HG03520 (cell line): ENCODE measurements around the gene STRADA.
A peak's percentile ranks its signal among the peaks of the same experiment; 100 is the strongest.

ENCODE experiments used
- ATAC-seq: cut with Tn5 transposase; IDR thresholded peaks from one replicate; pipeline ENCODE4 v1.9.1; 2021; ENCODE audit warnings: mild to moderate bottlenecking, moderate library complexity; ENCODE audit not compliant: unreplicated experiment

STRADA gene

DNA sequence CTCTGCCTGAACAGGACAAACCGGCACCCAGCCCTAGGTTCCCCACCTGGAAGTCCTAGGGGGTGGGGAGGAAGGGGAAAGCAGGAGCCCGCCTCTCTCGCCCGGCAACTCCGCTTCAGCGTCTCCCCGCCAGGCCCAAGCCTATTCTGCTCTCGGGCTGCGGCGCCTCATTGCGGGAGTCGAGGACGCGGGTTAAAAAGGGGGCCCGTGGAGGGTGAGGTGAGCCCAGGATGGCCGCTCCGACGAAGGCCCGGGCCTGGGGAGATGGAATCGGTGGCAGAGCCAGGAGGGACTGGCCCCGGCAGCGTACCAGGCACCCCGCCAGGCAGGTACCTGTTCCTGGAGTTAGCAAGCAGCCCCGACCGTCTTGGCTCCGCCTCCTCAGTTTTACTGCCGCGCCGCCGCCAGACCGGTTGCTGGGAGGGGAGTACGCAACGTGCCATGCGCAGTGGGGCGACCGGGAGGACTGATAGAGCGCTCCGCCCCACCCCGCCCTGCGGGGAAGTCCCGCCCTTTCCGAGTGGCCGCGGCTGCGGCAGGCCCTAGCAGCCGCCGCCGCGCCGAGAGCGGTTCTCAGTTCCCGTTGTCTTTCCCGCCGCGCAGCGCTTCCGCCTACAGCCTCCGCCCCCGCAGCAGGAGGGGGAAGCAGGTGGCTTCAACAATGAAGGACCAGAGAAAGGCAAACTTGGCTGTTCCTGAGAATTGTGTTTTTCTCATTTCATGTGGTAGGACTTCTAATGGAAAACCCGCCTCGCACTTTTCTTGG lies at the start of gene STRADA:
Gene STRADA (minus strand): TSS at position 392 of the 766 bp plus-strand sequence. CDS start 13,430 bp downstream, outside the sequence.
- ATAC-seq: peak; percentile 85

DNA sequence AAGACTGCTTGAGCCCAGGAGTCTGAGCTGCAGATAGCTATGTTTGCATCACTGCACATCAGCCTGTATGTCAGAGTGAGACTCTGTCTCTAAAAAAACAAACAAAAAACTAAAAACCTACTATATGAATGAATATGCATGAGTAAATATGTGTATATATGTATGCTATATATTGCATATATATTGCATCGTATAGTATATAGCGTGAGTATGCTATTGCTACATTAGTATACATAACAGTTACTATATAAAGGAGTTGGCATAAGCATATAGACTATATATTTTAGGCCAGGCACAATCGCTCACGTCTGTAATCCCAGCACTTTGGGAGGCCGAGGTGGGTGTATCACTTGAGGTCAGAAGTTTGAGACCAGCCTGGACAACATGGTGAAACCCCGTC lies 48.5 kb upstream of the STRADA start:
- ATAC-seq: no peak

- ATAC-seq: no peak
These were observed 45.5 kb upstream of the STRADA start for GRCh38 chr17:63786971-63787711.

- no peak for ATAC-seq
These were observed 44.5 kb upstream of the STRADA start for GRCh38 chr17:63786117-63786516.

DNA sequence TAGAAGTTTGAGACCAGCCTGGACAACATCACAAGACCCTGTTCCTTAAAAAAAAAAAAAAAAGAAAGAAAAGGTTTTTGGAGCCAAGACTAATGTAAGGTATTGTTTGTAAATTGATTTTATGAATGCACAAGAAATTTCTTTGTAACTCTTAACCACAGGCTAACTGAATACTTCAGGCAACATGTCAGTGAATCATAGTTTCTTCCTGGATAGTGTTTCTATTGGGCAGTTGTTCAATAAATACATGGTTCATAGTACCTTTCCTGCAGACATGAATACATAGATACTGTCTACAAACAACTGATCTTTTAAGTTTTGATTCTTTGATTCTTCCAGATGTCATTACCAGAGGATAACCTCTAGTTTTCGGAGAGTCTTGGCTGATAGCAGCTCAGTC lies 44.0 kb upstream of the STRADA start:
- no peak for ATAC-seq

- ATAC-seq: no peak
These were observed 41.9 kb upstream of the STRADA start for GRCh38 chr17:63783522-63783921.

- no peak for ATAC-seq
These were observed 39.3 kb upstream of the STRADA start for GRCh38 chr17:63780928-63781327.

GRCh38 chr17:63780507-63780906 lies 38.9 kb upstream of the STRADA start:
- no peak for ATAC-seq

GRCh38 chr17:63775420-63775819 lies 33.8 kb upstream of the STRADA start:
- no peak for ATAC-seq

DNA sequence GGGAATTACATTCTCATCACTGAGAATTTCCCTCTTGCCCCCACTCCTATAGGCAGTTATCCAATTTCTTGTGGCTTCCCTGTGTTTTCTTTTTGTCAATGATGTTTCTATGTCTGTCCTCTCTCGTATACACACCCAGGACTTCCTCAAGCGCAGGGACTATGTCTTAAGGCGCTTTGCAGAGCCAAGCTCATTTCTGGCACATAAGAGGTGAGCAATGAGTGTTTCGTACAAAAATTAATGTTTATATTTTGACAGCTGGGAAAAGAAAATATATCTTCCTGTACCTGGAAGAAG lies 33.3 kb upstream of the STRADA start:
- ATAC-seq: no peak

- ATAC-seq: no peak
These were observed 32.8 kb upstream of the STRADA start, which contains the start of gene DDX42 for GRCh38 chr17:63774141-63774968. DDX42 (plus strand) TSS chr17:63774170; CDS start chr17:63787050, 12,880 bp downstream.

DNA sequence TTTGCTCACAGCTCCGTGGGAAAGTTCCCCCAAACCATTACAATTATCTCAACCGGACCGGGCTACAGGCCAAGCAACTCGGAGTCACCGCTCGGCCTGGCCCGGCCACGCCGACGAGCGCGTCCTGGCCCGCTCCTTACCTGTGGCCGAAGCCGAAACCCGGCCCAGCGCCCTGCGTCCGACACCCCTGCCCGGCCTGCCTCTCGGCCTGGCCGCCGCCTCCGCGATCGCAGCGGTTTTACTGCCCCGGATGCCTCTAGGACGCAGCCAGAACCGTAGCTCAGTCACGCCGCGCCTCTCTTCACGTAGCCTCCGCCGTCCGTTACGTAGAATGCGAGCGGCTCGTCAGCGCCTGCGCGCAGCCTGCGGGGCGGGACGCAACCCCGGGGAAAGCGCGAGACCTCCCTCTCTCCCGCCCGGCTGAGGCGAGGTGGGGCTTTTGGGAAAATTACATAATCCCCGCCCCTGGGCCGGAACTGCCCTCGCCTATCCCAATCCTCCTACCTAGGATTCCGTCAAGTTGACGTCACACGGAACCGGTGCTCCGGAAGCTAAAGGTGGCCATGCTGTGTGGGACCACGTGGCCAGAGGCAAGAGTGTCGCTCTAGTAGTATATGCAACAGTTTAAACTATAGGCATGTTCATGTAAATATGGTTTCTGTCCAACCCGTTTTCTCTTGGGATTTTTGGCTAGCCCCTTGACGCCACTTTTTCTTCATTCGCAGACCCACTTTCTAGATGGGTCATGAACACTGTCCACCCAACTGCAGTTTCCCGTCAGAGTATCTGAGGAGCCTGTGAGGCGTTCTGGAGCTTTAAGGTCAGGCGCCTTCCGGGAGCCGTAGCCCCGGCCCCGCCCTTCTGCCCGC lies 31.9 kb upstream of the STRADA start, which contains the start of gene CCDC47:
Gene CCDC47 (minus strand): TSS at position 326 of the 869 bp plus-strand sequence. CDS start 7,422 bp downstream, outside the sequence.
- ATAC-seq: peak; percentile 85

DNA sequence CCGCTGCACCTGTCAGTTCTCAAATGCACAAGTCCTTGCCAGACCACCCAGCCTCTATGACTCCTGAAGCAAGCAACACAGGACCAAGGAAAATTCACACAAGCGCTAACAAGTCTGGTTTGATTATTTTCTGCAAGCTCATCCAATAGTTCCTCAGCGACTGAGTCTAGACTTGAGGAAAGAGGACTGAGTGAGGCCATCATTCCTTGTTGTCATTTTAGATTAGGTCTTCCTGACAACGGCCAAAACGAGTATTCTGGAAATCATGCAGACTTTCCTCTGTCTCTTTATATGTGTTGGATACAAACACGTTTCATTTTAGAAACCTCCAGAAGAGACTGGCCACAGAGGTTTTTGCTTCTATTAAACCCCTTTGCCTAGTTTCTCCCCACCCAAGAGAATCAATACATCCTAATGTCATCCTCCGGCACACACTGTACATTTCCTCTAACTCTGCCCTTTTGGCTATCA lies 31.2 kb upstream of the STRADA start:
- no peak for ATAC-seq

GRCh38 chr17:63768433-63768832 lies 26.8 kb upstream of the STRADA start:
- no peak for ATAC-seq

GRCh38 chr17:63766754-63767153 lies 25.2 kb upstream of the STRADA start:
- no peak for ATAC-seq

DNA sequence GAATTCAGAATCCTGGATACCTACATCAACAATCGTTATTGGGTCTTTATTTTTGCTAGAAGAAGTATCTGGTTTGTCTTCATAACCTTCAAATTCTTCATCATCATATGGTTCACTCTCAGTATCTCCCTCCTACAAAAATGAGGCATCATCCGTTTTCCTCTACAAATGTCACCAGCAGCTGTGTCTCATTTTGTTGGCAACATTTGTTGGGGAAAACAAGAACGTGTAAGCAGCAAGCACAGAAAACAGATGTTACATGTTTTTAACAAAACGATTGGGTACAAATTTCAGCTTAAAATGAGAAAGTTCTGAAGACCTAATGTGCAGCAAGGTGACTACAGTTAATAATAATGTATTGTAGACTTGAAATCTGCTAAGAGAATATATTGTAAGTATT lies 23.1 kb upstream of the STRADA start:
- ATAC-seq: no peak

DNA sequence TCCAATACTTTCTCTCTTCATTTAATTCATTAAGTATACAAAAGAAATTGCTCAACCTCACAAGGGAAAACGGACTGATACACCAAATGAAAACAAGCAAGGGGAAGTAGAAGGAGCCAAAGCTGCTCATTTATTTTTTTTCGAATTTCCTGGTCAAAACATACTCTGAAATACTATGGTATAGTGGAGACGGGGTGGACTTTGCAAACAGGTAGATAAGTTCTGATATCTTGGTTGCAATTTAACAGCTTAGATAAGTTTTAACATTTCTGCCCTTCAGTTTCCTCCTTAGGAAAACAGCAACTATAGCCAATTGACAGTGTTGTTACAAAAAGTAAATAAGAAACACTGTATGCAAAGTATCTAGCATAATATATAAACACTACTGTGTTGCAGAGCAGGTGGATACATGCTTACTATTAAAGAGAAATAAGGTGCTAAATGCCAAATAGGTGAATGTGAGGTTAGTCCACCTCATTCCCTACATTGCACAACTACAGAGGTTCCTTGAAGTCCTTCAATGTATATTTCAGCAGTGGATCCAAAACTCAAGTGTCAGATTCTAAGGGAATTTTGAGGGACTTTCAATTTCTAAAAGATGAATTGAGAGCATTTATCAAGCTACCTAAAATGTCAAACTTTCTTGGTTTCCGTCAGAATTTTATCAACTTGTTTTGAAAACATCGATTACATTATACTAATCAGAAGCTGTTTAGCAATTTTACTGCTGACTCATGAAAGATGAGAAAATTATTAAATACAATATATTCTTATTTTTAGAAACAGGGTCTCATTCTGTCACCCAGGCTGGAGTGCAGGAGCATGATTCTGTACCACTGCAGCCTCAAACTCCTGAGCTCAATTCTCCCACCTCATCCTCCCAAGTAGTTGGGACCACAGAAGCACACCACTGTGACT lies 20.8 kb upstream of the STRADA start:
- ATAC-seq: no peak

GRCh38 chr17:63760771-63761539 lies 19.4 kb upstream of the STRADA start:
- ATAC-seq: no peak
